HUES48 (cell line): ENCODE results near the gene KRTAP4-6.
"Not testable (repeated sequence)": the region's sequence is repeated elsewhere in the genome, so short reads cannot be mapped to it uniquely, and the experiment has no call there.

Experiments used
- H3K27ac ChIP-seq: one replicate; pipeline ENCODE4 v1.7.0; 2013; ENCODE audit warnings: low read depth, low read length, inconsistent platforms
- H3K27me3 ChIP-seq: 2 replicates; pipeline ENCODE4 v1.6.1; 2013; ENCODE audit warnings: mild to moderate bottlenecking, low read length; ENCODE audit not compliant: control insufficient read depth, insufficient read depth
- H3K36me3 ChIP-seq: 2 replicates; pipeline ENCODE4 v1.6.1; 2013; ENCODE audit warnings: low read length; ENCODE audit not compliant: control insufficient read depth, insufficient read depth
- H3K4me1 ChIP-seq: 2 replicates; pipeline ENCODE4 v1.6.1; 2013; ENCODE audit warnings: mild to moderate bottlenecking, low read length; ENCODE audit not compliant: control insufficient read depth, insufficient read depth
- H3K4me3 ChIP-seq: 2 replicates; pipeline ENCODE4 v1.5.1; 2013; ENCODE audit warnings: mild to moderate bottlenecking, low read depth, low read length
- H3K9ac ChIP-seq: 2 replicates; pipeline ENCODE4 v1.6.1; 2013; ENCODE audit warnings: mild to moderate bottlenecking, low read depth, low read length, moderate library complexity
- H3K9me3 ChIP-seq: 2 replicates; pipeline ENCODE4 v1.6.1; 2013; ENCODE audit warnings: low read length; ENCODE audit not compliant: control insufficient read depth, insufficient read depth

The KRTAP4-6 gene

GRCh38 chr17:41145261-41145660 is 4.9 kb upstream of the KRTAP4-6 start:
- Histone ChIP-seq H3K4me1 (0 out of 2 replicates have a peak, but pooled peaks cover 4% of the 10 kb centered on the region), H3K4me3 (no peak overlapping the region), H3K27ac (no peak overlapping the region), H3K27me3 (no peaks in the 10 kb centered on the region), H3K9ac (no peak overlapping the region), H3K9me3 (peaks cover 9% of the 10 kb centered on the region), H3K36me3 (no peaks in the 10 kb centered on the region)

GRCh38 chr17:41144846-41145245 is 4.5 kb upstream of the KRTAP4-6 start:
- Histone ChIP-seq H3K9ac (no peak overlapping the region), H3K4me1 (0 out of 2 replicates have a peak, but pooled peaks cover 4% of the 10 kb centered on the region), H3K9me3 (peaks cover 9% of the 10 kb centered on the region), H3K36me3 (no peaks in the 10 kb centered on the region), H3K27me3 (no peaks in the 10 kb centered on the region), H3K4me3 (no peak overlapping the region), H3K27ac (no peak overlapping the region)

GRCh38 chr17:41141361-41141760 is 1.0 kb upstream of the KRTAP4-6 start:
- peaks cover 9% of the 10 kb centered on the region for H3K9me3 ChIP-seq
- H3K9ac ChIP-seq: no peak overlapping the region
- no peak overlapping the region for H3K4me3 ChIP-seq
- H3K36me3 ChIP-seq: no peaks in the 10 kb centered on the region
- 0 out of 2 replicates have a peak, but pooled peaks cover 1% of the 10 kb centered on the region for H3K4me1 ChIP-seq
- no peaks in the 10 kb centered on the region for H3K27me3 ChIP-seq
- H3K27ac ChIP-seq: no peak overlapping the region

GRCh38 chr17:41139865-41140264 is 479 bp downstream of the KRTAP4-6 start:
- not testable (repeated sequence) for H3K36me3 ChIP-seq, H3K27ac ChIP-seq, H3K27me3 ChIP-seq, H3K4me3 ChIP-seq, H3K9ac ChIP-seq, H3K4me1 ChIP-seq, H3K9me3 ChIP-seq

GRCh38 chr17:41133880-41134735 is 6.2 kb downstream of the KRTAP4-6 start:
- H3K27ac ChIP-seq: no peak overlapping the region
- no peaks in the 10 kb centered on the region for H3K36me3 ChIP-seq
- H3K9ac ChIP-seq: no peak overlapping the region
- H3K4me1 ChIP-seq: no peaks in the 10 kb centered on the region
- no peak overlapping the region for H3K4me3 ChIP-seq
- no peaks in the 10 kb centered on the region for H3K9me3 ChIP-seq
- no peaks in the 10 kb centered on the region for H3K27me3 ChIP-seq

- Histone ChIP-seq H3K36me3 (no peaks in the 10 kb centered on the region), H3K27ac (no peak overlapping the region), H3K4me1 (no peaks in the 10 kb centered on the region), H3K9me3 (no peaks in the 10 kb centered on the region), H3K27me3 (no peaks in the 10 kb centered on the region), H3K9ac (no peak overlapping the region), H3K4me3 (no peak overlapping the region)
These were observed 8.4 kb downstream of the KRTAP4-6 start for GRCh38 chr17:41131979-41132378.

- no peaks in the 10 kb centered on the region for H3K27me3 ChIP-seq
- no peak overlapping the region for H3K9ac ChIP-seq
- H3K27ac ChIP-seq: no peak overlapping the region
- H3K9me3 ChIP-seq: peaks cover 3% of the 10 kb centered on the region; the same call in 1 of the 2 replicates
- no peaks in the 10 kb centered on the region for H3K4me1 ChIP-seq
- H3K4me3 ChIP-seq: no peak overlapping the region
- no peaks in the 10 kb centered on the region for H3K36me3 ChIP-seq
These were observed 13.0 kb downstream of the KRTAP4-6 start for GRCh38 chr17:41127371-41127770.

GRCh38 chr17:41126412-41126811 is 13.9 kb downstream of the KRTAP4-6 start:
- Histone ChIP-seq H3K9me3 (peaks cover 3% of the 10 kb centered on the region; the same call in 1 of the 2 replicates), H3K27ac (no peak overlapping the region), H3K4me3 (no peak overlapping the region), H3K4me1 (no peaks in the 10 kb centered on the region), H3K36me3 (no peaks in the 10 kb centered on the region), H3K27me3 (no peaks in the 10 kb centered on the region), H3K9ac (no peak overlapping the region)

GRCh38 chr17:41125064-41125463 is 15.3 kb downstream of the KRTAP4-6 start:
- Histone ChIP-seq H3K9ac (no peak overlapping the region), H3K27me3 (no peaks in the 10 kb centered on the region), H3K36me3 (no peaks in the 10 kb centered on the region), H3K4me1 (no peaks in the 10 kb centered on the region), H3K9me3 (peaks cover 3% of the 10 kb centered on the region; the same call in 1 of the 2 replicates), H3K4me3 (no peak overlapping the region), H3K27ac (no peak overlapping the region)

- not testable (repeated sequence) for H3K36me3 ChIP-seq, H3K27ac ChIP-seq, H3K9me3 ChIP-seq, H3K27me3 ChIP-seq, H3K9ac ChIP-seq, H3K4me1 ChIP-seq, H3K4me3 ChIP-seq
These were observed 16.4 kb downstream of the KRTAP4-6 start, which contains the start of gene KRTAP4-12 for GRCh38 chr17:41123991-41124371. Gene KRTAP4-12, minus strand, starts transcription at chr17:41124182. Its CDS starts 60 bp downstream, at chr17:41124122.

GRCh38 chr17:41123292-41123990 is 16.9 kb downstream of the KRTAP4-6 start:
- not testable (repeated sequence) for H3K27ac ChIP-seq, H3K4me1 ChIP-seq, H3K27me3 ChIP-seq, H3K4me3 ChIP-seq, H3K9me3 ChIP-seq, H3K9ac ChIP-seq, H3K36me3 ChIP-seq
